ENCODE results near the gene EFNA1.

DNA sequence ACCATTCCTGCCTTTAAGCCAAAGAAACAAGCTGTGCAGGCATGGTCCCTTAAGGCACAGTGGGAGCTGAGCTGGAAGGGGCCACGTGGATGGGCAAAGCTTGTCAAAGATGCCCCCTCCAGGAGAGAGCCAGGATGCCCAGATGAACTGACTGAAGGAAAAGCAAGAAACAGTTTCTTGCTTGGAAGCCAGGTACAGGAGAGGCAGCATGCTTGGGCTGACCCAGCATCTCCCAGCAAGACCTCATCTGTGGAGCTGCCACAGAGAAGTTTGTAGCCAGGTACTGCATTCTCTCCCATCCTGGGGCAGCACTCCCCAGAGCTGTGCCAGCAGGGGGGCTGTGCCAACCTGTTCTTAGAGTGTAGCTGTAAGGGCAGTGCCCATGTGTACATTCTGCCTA lies 6.6 kb downstream of the EFNA1 start:
- TF ChIP-seq ELF4 (CRISPR knock-in tag; IDR thresholded peaks at IDR 0.05; ENCODE audit: borderline replicate concordance) (no peak), RCOR2 (CRISPR knock-in tag; IDR thresholded peaks at IDR 0.05) (no peak), HES4 (CRISPR knock-in tag; IDR thresholded peaks at IDR 0.05; ENCODE audit: borderline replicate concordance) (no peak), MXD4 (CRISPR knock-in tag; IDR thresholded peaks at IDR 0.05) (no peak), NFATC3 (CRISPR knock-in tag; IDR thresholded peaks at IDR 0.05) (no peak)
- TF ChIP-seq, protein P1, sequence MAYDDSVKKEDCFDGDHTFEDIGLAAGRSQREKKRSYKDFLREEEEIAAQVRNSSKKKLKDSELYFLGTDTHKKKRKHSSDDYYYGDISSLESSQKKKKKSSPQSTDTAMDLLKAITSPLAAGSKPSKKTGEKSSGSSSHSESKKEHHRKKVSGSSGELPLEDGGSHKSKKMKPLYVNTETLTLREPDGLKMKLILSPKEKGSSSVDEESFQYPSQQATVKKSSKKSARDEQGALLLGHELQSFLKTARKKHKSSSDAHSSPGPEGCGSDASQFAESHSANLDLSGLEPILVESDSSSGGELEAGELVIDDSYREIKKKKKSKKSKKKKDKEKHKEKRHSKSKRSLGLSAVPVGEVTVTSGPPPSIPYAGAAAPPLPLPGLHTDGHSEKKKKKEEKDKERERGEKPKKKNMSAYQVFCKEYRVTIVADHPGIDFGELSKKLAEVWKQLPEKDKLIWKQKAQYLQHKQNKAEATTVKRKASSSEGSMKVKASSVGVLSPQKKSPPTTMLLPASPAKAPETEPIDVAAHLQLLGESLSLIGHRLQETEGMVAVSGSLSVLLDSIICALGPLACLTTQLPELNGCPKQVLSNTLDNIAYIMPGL (CRISPR knock-in tag; IDR thresholded peaks at IDR 0.05; ENCODE audit: borderline replicate concordance in 1 of 2, low read depth in 1 of 2): no peak
- TF ChIP-seq, protein P2, sequence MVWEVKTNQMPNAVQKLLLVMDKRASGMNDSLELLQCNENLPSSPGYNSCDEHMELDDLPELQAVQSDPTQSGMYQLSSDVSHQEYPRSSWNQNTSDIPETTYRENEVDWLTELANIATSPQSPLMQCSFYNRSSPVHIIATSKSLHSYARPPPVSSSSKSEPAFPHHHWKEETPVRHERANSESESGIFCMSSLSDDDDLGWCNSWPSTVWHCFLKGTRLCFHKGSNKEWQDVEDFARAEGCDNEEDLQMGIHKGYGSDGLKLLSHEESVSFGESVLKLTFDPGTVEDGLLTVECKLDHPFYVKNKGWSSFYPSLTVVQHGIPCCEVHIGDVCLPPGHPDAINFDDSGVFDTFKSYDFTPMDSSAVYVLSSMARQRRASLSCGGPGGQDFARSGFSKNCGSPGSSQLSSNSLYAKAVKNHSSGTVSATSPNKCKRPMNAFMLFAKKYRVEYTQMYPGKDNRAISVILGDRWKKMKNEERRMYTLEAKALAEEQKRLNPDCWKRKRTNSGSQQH (CRISPR knock-in tag; IDR thresholded peaks at IDR 0.05; ENCODE audit: low read depth): no peak
- TF ChIP-seq, protein P3, sequence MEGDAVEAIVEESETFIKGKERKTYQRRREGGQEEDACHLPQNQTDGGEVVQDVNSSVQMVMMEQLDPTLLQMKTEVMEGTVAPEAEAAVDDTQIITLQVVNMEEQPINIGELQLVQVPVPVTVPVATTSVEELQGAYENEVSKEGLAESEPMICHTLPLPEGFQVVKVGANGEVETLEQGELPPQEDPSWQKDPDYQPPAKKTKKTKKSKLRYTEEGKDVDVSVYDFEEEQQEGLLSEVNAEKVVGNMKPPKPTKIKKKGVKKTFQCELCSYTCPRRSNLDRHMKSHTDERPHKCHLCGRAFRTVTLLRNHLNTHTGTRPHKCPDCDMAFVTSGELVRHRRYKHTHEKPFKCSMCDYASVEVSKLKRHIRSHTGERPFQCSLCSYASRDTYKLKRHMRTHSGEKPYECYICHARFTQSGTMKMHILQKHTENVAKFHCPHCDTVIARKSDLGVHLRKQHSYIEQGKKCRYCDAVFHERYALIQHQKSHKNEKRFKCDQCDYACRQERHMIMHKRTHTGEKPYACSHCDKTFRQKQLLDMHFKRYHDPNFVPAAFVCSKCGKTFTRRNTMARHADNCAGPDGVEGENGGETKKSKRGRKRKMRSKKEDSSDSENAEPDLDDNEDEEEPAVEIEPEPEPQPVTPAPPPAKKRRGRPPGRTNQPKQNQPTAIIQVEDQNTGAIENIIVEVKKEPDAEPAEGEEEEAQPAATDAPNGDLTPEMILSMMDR (CRISPR knock-in tag; IDR thresholded peaks at IDR 0.05): no peak

Measured in HepG2 (cell line).